Naive thymus-derived CD8-positive, alpha-beta T cell (primary cell): ENCODE measurements around the gene KATNBL1. TPM values are rescaled to one million over a fixed set of nuclear protein-coding genes. Genes with fewer than 3 reads are reported as not detected.

ENCODE experiments used
- ATAC-seq, 2 donors: fragments of 150-1000 bp; cut with Tn5 transposase in 1 of 2; sonication (Bioruptor Pico), chemical (Tn5 transposase) in 1 of 2; 1 replicate in 1 of 2; 2 replicates in 1 of 2; pipeline ENCODE4 v1.10.0; 2021; ENCODE audit warnings: mild to moderate bottlenecking in 2 of 2, moderate library complexity in 2 of 2
- POLR2A ChIA-PET: fragments of 350-600 bp; sonication (Branson Sonifier 250); formaldehyde crosslinking; loops from one replicate; lab custom pipeline; 2021; ENCODE audit warnings: antibody characterized with exemption; lab: Charles Lee
- DNase-seq, 10 donors: peaks; one replicate each; pipeline versions ENCODE4 v3.0.0 to v3.0.0-alpha.2; 2020 to 2022
- H3K27ac Mint-ChIP-seq, 10 donors: one replicate each; pipeline ENCODE4 v1.8.0; 2020 to 2022; ENCODE audit warnings: mild to moderate bottlenecking in 10 of 10, mixed read lengths in 10 of 10, moderate library complexity in 4 of 10, inconsistent platforms in 1 of 10
- H3K27me3 Mint-ChIP-seq, 5 donors: one replicate each; pipeline ENCODE4 v1.8.0; 2021 to 2022; ENCODE audit warnings: mixed read lengths in 5 of 5
- H3K36me3 Mint-ChIP-seq, 3 donors: one replicate each; pipeline ENCODE4 v1.8.0; 2020 to 2022; ENCODE audit warnings: mixed read lengths in 3 of 3, mild to moderate bottlenecking in 2 of 3, inconsistent platforms in 1 of 3
- H3K4me1 Mint-ChIP-seq, 4 donors: one replicate each; pipeline ENCODE4 v1.8.0; 2021 to 2022; ENCODE audit warnings: mixed read lengths in 4 of 4
- H3K4me3 Mint-ChIP-seq, 10 donors: one replicate each; pipeline ENCODE4 v1.8.0; 2020 to 2022; ENCODE audit warnings: mild to moderate bottlenecking in 10 of 10, mixed read lengths in 10 of 10, moderate library complexity in 6 of 10, inconsistent platforms in 1 of 10
- H3K9me3 Mint-ChIP-seq, 9 donors: one replicate each; pipeline ENCODE4 v1.8.0; 2020 to 2022; ENCODE audit warnings: mixed read lengths in 9 of 9, mild to moderate bottlenecking in 3 of 9, inconsistent platforms in 1 of 9, moderate library complexity in 1 of 9
- polyA plus RNA-seq, 3 donors: library from polyadenylated mRNA; unstranded; fragments of 300-500 nt; fragmentation: Illumina TruSeq; gene quantifications; one replicate each; pipeline ENCODE4 v1.2.3, GENCODE V29; 2021
- total RNA-seq, 8 experiments: library from RNA in 2 of 8; stranded (reverse) in 2 of 8; gene quantifications; one replicate each; pipeline ENCODE4 v1.2.3 and lab custom pipeline; 2021 to 2026

KATNBL1 gene
- total and polyA plus RNA-seq, 5 experiments from 2014 or later, result 24.6 to 38.8 (median 34.3) TPM

DNA sequence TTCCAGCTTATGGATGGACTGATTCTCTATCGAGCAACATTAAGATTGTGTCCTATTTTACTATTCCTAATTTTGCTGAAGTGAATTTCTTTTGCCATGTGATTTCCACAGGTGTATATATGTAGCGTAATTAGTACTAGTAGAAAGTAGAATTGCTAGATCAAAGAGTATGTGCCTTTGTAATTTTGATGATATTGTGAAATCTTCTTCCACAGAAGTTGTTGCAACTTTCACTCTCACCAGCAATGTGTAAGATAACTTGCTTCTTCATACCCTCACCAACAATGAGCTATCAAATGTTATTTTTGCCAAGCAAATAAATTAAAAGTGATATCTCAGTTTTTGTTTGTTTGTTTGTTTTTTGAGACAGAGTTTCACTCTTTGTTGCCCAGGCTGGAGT is 102.6 kb downstream of the KATNBL1 start:
- H3K27ac Mint-ChIP-seq, result no peak overlapping the region
- H3K4me3 Mint-ChIP-seq, result no peak overlapping the region
- DNase-seq (no peak), ATAC-seq (no peak)
- H3K9me3 Mint-ChIP-seq, result peaks cover 0 to 23% (median 14%) of the 10 kb centered on the region in 9 donors
- POLR2A ChIA-PET, result no interaction called here
- H3K27me3 Mint-ChIP-seq, result no peaks in the 10 kb centered on the region
- peaks cover 0 to 16% (median 9%) of the 10 kb centered on the region in 3 donors for H3K36me3 Mint-ChIP-seq
- peaks cover 1 to 15% (median 7%) of the 10 kb centered on the region in 4 donors for H3K4me1 Mint-ChIP-seq

GRCh38 chr15:34106423-34106822 is 103.5 kb downstream of the KATNBL1 start:
- DNase-seq, result no peak

DNA sequence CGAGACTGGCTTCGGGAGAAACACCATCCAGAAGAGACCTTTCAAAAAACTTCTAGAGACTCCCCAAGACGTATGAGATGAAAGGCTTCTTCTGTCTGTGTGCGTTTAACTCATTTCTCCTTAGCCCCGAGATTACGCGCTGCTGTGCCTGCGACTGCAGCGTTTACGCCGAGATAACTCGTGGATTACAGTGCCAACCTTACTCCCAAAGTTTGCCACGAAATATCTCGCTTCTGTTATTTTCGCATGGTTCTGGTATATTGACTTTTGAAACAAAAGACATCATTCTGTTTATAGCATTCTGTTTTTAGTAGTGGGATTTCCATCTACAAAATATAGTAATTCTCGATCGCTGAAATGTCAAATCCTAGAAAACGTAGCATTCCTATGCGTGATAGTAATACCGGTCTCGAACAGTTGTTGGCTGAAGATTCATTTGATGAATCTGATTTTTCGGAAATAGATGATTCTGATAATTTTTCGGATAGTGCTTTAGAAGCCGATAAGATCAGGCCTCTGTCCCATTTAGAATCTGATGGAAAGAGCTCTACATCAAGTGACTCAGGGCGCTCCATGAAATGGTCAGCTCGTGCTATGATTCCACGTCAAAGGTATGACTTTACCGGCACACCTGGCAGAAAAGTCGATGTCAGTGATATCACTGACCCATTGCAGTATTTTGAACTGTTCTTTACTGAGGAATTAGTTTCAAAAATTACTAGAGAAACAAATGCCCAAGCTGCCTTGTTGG is 107.5 kb downstream of the KATNBL1 start:
- no peaks in the 10 kb centered on the region for H3K27me3 Mint-ChIP-seq
- H3K27ac Mint-ChIP-seq, result peak overlapping the region; percentile 96 to 100 (median 98)
- peak overlapping the region; percentile 93 to 100 (median 99) for H3K4me3 Mint-ChIP-seq
- peaks cover 6 to 17% (median 13%) of the 10 kb centered on the region in 3 donors for H3K36me3 Mint-ChIP-seq
- peaks cover 0 to 27% (median 18%) of the 10 kb centered on the region in 9 donors for H3K9me3 Mint-ChIP-seq
- ATAC-seq, result no peak
- DNase-seq, result no peak
- POLR2A ChIA-PET, result interaction anchor here (0.7 to 3.5 kb wide), 13 partner anchors 26 to 886 kb away, joined by 3 to 32 read pairs (median 5); partner anchors contain the start of genes AVEN, EMC4, GOLGA8A and GOLGA8B
- peaks cover 11 to 53% (median 39%) of the 10 kb centered on the region in 4 donors for H3K4me1 Mint-ChIP-seq

More at GRCh38 chr15:34106423-34106822, 103.5 kb downstream of the KATNBL1 start:
- Mint-ChIP-seq H3K27me3 (no peaks in the 10 kb centered on the region), H3K27ac (no peak overlapping the region), H3K36me3 (peaks cover 0 to 16% (median 13%) of the 10 kb centered on the region in 3 donors), H3K4me1 (peaks cover 4 to 22% (median 16%) of the 10 kb centered on the region in 4 donors), H3K4me3 (no peak overlapping the region), H3K9me3 (peaks cover 0 to 27% (median 18%) of the 10 kb centered on the region in 9 donors)
- POLR2A ChIA-PET, result no interaction called here
- ATAC-seq, result no peak

DNA sequence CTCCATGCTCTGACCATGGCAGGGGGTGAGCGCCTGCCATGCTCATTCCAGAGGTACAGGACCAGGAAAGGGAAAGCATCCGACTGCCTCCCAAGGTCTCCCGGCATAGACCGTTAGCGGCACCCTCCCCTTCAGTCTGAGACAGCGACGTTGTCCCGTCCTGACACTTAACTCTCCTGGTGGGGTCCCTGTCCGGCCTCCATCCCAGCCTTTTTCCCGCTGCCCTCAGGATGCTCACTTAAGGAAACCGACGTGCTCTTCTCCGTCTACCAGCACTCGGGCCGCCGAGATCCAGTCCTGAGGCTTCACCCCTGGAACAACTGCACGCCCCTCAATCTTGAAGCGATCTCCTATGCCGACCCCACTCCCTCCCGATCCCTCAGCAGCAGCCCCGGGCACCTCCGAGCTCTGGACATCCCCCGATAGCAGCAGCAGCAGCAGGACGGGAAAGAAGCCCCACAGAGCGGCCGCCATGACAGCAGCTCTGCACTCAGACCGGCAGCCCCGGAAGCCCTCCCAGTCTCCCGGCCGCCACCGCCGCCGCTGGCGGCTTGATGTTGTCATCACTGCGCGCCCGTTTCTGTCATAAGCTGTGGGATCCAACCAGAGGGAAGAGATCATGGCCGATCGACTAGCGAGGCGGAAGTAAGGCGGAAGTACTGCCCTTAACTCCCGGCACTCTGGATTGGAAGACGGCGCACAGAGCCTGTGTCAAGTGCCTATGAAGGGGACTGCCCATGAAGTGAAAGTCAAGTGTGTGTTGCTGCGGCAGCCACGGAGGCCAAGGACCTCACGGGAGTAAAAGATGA is 108.3 kb downstream of the KATNBL1 start, which contains the start of the genes EMC7 and PGBD4:
Gene EMC7 (minus strand): TSS at position 497 of the 809 bp plus-strand sequence. CDS start 23 bp downstream, at position 474.
Gene PGBD4 (plus strand): TSS at position 718 of the 809 bp plus-strand sequence. CDS start 449 bp downstream, outside the sequence.
- Mint-ChIP-seq H3K9me3 (peaks cover 0 to 27% (median 18%) of the 10 kb centered on the region in 9 donors), H3K27me3 (no peaks in the 10 kb centered on the region), H3K4me1 (peaks cover 11 to 55% (median 40%) of the 10 kb centered on the region in 4 donors), H3K27ac (peak within 1 kb of the TSS; percentile 96 to 100 (median 98)), H3K4me3 (peak within 1 kb of the TSS; percentile 93 to 100 (median 99)), H3K36me3 (peaks cover 10 to 18% (median 13%) of the 10 kb centered on the region in 3 donors)
- POLR2A ChIA-PET, result interaction anchor here (0.6 to 3.5 kb wide), 13 partner anchors 25 to 887 kb away, joined by 3 to 32 read pairs (median 4); partner anchors contain the start of genes AVEN, EMC4, GOLGA8A and GOLGA8B
- DNase-seq, result peak; percentile 94 to 100 (median 99)
- ATAC-seq, result peak; percentile 97 to 98

GRCh38 chr15:34099914-34100313 is 110.0 kb downstream of the KATNBL1 start:
- Mint-ChIP-seq H3K4me3 (peak overlapping the region; percentile 8 to 99 (median 66)), H3K27ac (peak overlapping the region in 8 of 10 donors; percentile 37 to 98 (median 56)), H3K36me3 (peaks cover 6 to 22% (median 18%) of the 10 kb centered on the region in 3 donors), H3K4me1 (peaks cover 9 to 55% (median 44%) of the 10 kb centered on the region in 4 donors), H3K9me3 (peaks cover 0 to 19% (median 14%) of the 10 kb centered on the region in 9 donors), H3K27me3 (no peaks in the 10 kb centered on the region)
- ATAC-seq (no peak), DNase-seq (no peak)
- POLR2A ChIA-PET, result interaction anchor here (2.2 to 3.5 kb wide), 3 partner anchors 60 to 267 kb away, joined by 19 to 32 read pairs (median 19); partner anchors contain the start of genes AVEN, EMC4 and LPCAT4

Other genes with a start within 250 kb of the KATNBL1 start
- not detected for gene CHRM5, start 241.6 kb downstream of the KATNBL1 start, total RNA-seq
- under 1 TPM in 1 of 3 donors, not detected in 2; 0.02 TPM for gene CHRM5, start 241.6 kb downstream of the KATNBL1 start, polyA plus RNA-seq
- gene AVEN, start 170.9 kb downstream of the KATNBL1 start, total RNA-seq, result 1 to 10 TPM; 8.4 to 9.6 TPM
- 1 to 10 TPM; 7.6 to 9.7 (median 8.8) TPM for gene AVEN, start 170.9 kb downstream of the KATNBL1 start, polyA plus RNA-seq
- 10 to 100 TPM; 32.9 TPM for gene EMC7, start 108.2 kb downstream of the KATNBL1 start, total RNA-seq
- gene EMC7, start 108.2 kb downstream of the KATNBL1 start, polyA plus RNA-seq, result 100 to 1,000 TPM in 1 of 3 donors, 10 to 100 TPM in 2; 88.0 to 116 (median 91.5) TPM
- gene PGBD4, start 108.0 kb downstream of the KATNBL1 start, total RNA-seq, result 1 to 10 TPM; 6.6 to 7.0 TPM
- gene PGBD4, start 108.0 kb downstream of the KATNBL1 start, polyA plus RNA-seq, result 1 to 10 TPM; 1.1 to 1.9 (median 1.4) TPM
- gene EMC4, start 14.9 kb upstream of the KATNBL1 start, total RNA-seq, result 10 to 100 TPM; 79.9 to 83.2 TPM
- 100 to 1,000 TPM; 171 to 182 (median 173) TPM for gene EMC4, start 14.9 kb upstream of the KATNBL1 start, polyA plus RNA-seq
- gene SLC12A6, start 127.7 kb upstream of the KATNBL1 start, total RNA-seq, result 100 to 1,000 TPM; 130 to 138 TPM
- 10 to 100 TPM in 1 of 3 donors, 1 to 10 TPM in 2; 4.0 to 13.3 (median 7.3) TPM for gene SLC12A6, start 127.7 kb upstream of the KATNBL1 start, polyA plus RNA-seq
- gene NOP10, start 133.0 kb upstream of the KATNBL1 start, total RNA-seq, result 10 to 100 TPM; 61.7 to 64.4 TPM
- 100 to 1,000 TPM; 239 to 320 (median 257) TPM for gene NOP10, start 133.0 kb upstream of the KATNBL1 start, polyA plus RNA-seq
- not detected for gene NUTM1, start 133.2 kb upstream of the KATNBL1 start, total RNA-seq
- gene NUTM1, start 133.2 kb upstream of the KATNBL1 start, polyA plus RNA-seq, result not detected
- gene LPCAT4, start 157.1 kb upstream of the KATNBL1 start, total RNA-seq, result 10 to 100 TPM; 63.9 to 66.3 TPM
- gene LPCAT4, start 157.1 kb upstream of the KATNBL1 start, polyA plus RNA-seq, result 10 to 100 TPM in 1 of 3 donors, 1 to 10 TPM in 2; 5.3 to 10.4 (median 8.2) TPM
- gene GOLGA8A, start 227.7 kb upstream of the KATNBL1 start, total RNA-seq, result 100 to 1,000 TPM; 242 to 250 TPM
- 1 to 10 TPM; 1.5 to 2.0 (median 1.9) TPM for gene GOLGA8A, start 227.7 kb upstream of the KATNBL1 start, polyA plus RNA-seq